Kidney (tissue), 14 donors: ENCODE data around the gene LSAMP. TPM values are rescaled to one million over a fixed set of nuclear protein-coding genes. Genes with fewer than 3 reads are reported as not detected.

Experiments
- DNase-seq, 5 donors: peaks; one replicate each; pipeline ENCODE4 v3.0.0-alpha.2; 2013 to 2020
- FAIRE-seq: peaks from 2 replicates; lab custom pipeline; 2012; peaks lifted over from hg19 to GRCh38; lab: Jason Lieb, UNC
- H3K27ac ChIP-seq, 2 donors: one replicate each; pipeline ENCODE4 v1.7.0; 2013; ENCODE audit warnings: low read depth in 2 of 2, low read length in 2 of 2, inconsistent platforms in 1 of 2
- H3K27me3 ChIP-seq: one replicate; pipeline ENCODE4 v1.7.1; 2013; ENCODE audit warnings: low read length, inconsistent platforms; ENCODE audit not compliant: control insufficient read depth, insufficient read depth
- H3K36me3 ChIP-seq, 3 donors: one replicate each; pipeline versions ENCODE4 v1.7.0 to v1.7.1; 2013; ENCODE audit warnings: low read length in 3 of 3, control low read depth in 1 of 3, inconsistent platforms in 1 of 3; ENCODE audit not compliant: insufficient read depth in 3 of 3, control insufficient read depth in 2 of 3
- H3K4me1 ChIP-seq, 3 donors: one replicate each; pipeline versions ENCODE4 v1.7.0 to v1.7.1; 2013; ENCODE audit warnings: low read length in 3 of 3, inconsistent platforms in 1 of 3, low read depth in 1 of 3; ENCODE audit not compliant: control insufficient read depth in 2 of 3, insufficient read depth in 2 of 3
- H3K4me3 ChIP-seq, 3 donors: one replicate each; pipeline versions ENCODE4 v1.7.0 to v1.8.1; 2013; ENCODE audit warnings: low read length in 3 of 3, control low read depth in 1 of 3, inconsistent platforms in 1 of 3
- H3K9ac ChIP-seq, 3 donors: one replicate each; pipeline versions ENCODE4 v1.7.0 to v1.7.1; 2013; ENCODE audit warnings: low read length in 3 of 3, control low read depth in 1 of 3, inconsistent platforms in 1 of 3
- H3K9me3 ChIP-seq, 3 donors: one replicate each; pipeline versions ENCODE4 v1.7.0 to v1.7.1; 2013; ENCODE audit warnings: low read length in 3 of 3, control low read depth in 1 of 3, inconsistent platforms in 1 of 3; ENCODE audit not compliant: control insufficient read depth in 2 of 3, insufficient read depth in 1 of 3
- intact Hi-C: fragments of 100-400 bp; cut with DNase I; formaldehyde crosslinking; loops from one replicate; pipeline ENCODE4 v1.11.1; 2022
- polyA plus RNA-seq: library from polyadenylated mRNA; stranded (reverse); fragments of 350-450 nt; fragmentation: Illumina TruSeq; extraction: RNeasy Lipid Tissue Mini Kit (QIAGEN cat#74804); gene quantifications from one replicate; pipeline ENCODE4 v1.2.3, GENCODE V29; 2014; ENCODE audit warnings: low read depth, low replicate concordance; ENCODE audit not compliant: insufficient read depth
- total RNA-seq: library from RNA; stranded (reverse); fragmentation: NEBNext Ultra II Directional; extraction: Animal tissue kit (Norgen Biotek cat#: 25700); gene quantifications from one replicate; pipeline ENCODE4 v1.2.1, GENCODE V29; 2021
- TF ChIP-seq, protein P1 (sequence below): IDR thresholded peaks from 3 replicates; pipeline ENCODE4 v1.5.1; 2012; ENCODE audit warnings: mild to moderate bottlenecking, moderate library complexity, borderline replicate concordance; ENCODE audit not compliant: insufficient read depth; ENCODE audit errors: extremely low read depth
- donor health status: control.
- donor health status: control.
- donor health status: control.
- donor health status: control.
- donor health status: control.
- donor health status: DM: yes; HTN: yes; CAD: no.
- donor health status: Normal renal cell carcinoma (clear cell type).

The LSAMP gene
- total and polyA plus RNA-seq, 2 donors from 2014 or later, result 1.4 to 3.5 TPM

- intact Hi-C loops, result no loop called here
- Histone ChIP-seq H3K9me3 (no peaks in the 10 kb centered on the region), H3K9ac (no peak overlapping the region), H3K4me1 (no peaks in the 10 kb centered on the region), H3K27me3 (no peaks in the 10 kb centered on the region), H3K4me3 (no peak overlapping the region), H3K27ac (no peak overlapping the region), H3K36me3 (no peaks in the 10 kb centered on the region)
- TF ChIP-seq, protein P1, sequence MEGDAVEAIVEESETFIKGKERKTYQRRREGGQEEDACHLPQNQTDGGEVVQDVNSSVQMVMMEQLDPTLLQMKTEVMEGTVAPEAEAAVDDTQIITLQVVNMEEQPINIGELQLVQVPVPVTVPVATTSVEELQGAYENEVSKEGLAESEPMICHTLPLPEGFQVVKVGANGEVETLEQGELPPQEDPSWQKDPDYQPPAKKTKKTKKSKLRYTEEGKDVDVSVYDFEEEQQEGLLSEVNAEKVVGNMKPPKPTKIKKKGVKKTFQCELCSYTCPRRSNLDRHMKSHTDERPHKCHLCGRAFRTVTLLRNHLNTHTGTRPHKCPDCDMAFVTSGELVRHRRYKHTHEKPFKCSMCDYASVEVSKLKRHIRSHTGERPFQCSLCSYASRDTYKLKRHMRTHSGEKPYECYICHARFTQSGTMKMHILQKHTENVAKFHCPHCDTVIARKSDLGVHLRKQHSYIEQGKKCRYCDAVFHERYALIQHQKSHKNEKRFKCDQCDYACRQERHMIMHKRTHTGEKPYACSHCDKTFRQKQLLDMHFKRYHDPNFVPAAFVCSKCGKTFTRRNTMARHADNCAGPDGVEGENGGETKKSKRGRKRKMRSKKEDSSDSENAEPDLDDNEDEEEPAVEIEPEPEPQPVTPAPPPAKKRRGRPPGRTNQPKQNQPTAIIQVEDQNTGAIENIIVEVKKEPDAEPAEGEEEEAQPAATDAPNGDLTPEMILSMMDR, result no peak
- no peak for DNase-seq
- FAIRE-seq, result no peak
Observed at GRCh38 chr3:116260491-116260890, 184.8 kb downstream of the LSAMP start.

DNA sequence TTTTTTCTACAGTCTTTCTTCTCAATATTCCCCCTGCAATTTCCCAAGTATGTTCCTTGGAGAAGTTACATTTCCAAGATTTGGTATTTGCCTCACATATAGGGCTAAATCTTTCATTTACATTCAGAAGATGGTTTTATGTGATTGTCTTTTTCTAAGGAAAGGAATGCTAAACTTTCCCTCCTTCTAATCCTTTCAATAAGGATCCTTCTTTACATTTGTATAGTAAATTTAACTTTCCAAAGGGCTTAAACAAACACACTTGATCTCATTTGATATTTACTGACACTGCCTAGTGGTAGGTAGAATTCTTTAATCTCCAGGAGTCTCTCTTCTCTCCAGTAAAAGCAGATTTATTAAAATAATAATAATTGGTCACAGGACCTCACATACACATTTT, 185.3 kb downstream of the LSAMP start:
- Histone ChIP-seq H3K27ac (no peak overlapping the region), H3K9ac (no peak overlapping the region), H3K27me3 (no peaks in the 10 kb centered on the region), H3K4me1 (no peaks in the 10 kb centered on the region), H3K9me3 (no peaks in the 10 kb centered on the region), H3K4me3 (no peak overlapping the region), H3K36me3 (no peaks in the 10 kb centered on the region)
- no peak for DNase-seq
- no peak for FAIRE-seq
- intact Hi-C loops, result no loop called here
- TF ChIP-seq, protein P1, result no peak

GRCh38 chr3:116256843-116257485, 188.3 kb downstream of the LSAMP start:
- no peaks in the 10 kb centered on the region for H3K27me3 ChIP-seq
- FAIRE-seq, result no peak
- DNase-seq, result peak in 3 of 5 donors; percentile 10 to 25 (median 19)
- TF ChIP-seq, protein P1, result no peak
- H3K36me3 ChIP-seq, result no peaks in the 10 kb centered on the region
- no peaks in the 10 kb centered on the region for H3K9me3 ChIP-seq
- H3K4me1 ChIP-seq, result no peaks in the 10 kb centered on the region
- no peak overlapping the region for H3K27ac ChIP-seq
- intact Hi-C loops, result no loop called here
- H3K4me3 ChIP-seq, result no peak overlapping the region
- no peak overlapping the region for H3K9ac ChIP-seq

GRCh38 chr3:116254541-116254940, 190.7 kb downstream of the LSAMP start:
- Histone ChIP-seq H3K4me1 (no peaks in the 10 kb centered on the region), H3K27ac (no peak overlapping the region), H3K36me3 (no peaks in the 10 kb centered on the region), H3K27me3 (no peaks in the 10 kb centered on the region), H3K9ac (no peak overlapping the region), H3K4me3 (no peak overlapping the region), H3K9me3 (no peaks in the 10 kb centered on the region)
- TF ChIP-seq, protein P1, result no peak
- no peak for FAIRE-seq
- no peak for DNase-seq
- intact Hi-C loops, result no loop called here
